Limb (tissue), 2 donors: ENCODE results near the gene KLK13.

Experiments used
- DNase-seq, 2 donors: peaks; one replicate each; pipeline ENCODE4 v3.0.0-alpha.2; 2016; ENCODE audit errors: extremely low spot score in 2 of 2

The KLK13 gene

GRCh38 chr19:51019544-51019925 lies 45.4 kb downstream of the KLK13 start, which contains the start of gene KLK10:
Gene KLK10, minus strand, starts transcription at chr19:51019709. Its CDS starts 579 bp downstream, at chr19:51019130.
- DNase-seq = no peak

- DNase-seq = no peak
These were observed 45.9 kb downstream of the KLK13 start for GRCh38 chr19:51018745-51019543.

GRCh38 chr19:51016798-51017683 lies 47.9 kb downstream of the KLK13 start:
- DNase-seq = peak in 1 of 2 donors; percentile 56

GRCh38 chr19:51015691-51016267 lies 49.1 kb downstream of the KLK13 start:
- DNase-seq = no peak

- DNase-seq = no peak
These were observed 50.6 kb downstream of the KLK13 start for GRCh38 chr19:51014242-51014641.

GRCh38 chr19:51012661-51013190 lies 52.2 kb downstream of the KLK13 start:
- no peak for DNase-seq

GRCh38 chr19:51010066-51010795 lies 54.7 kb downstream of the KLK13 start:
- DNase-seq = no peak

- no peak for DNase-seq
These were observed 55.6 kb downstream of the KLK13 start for GRCh38 chr19:51009061-51009891.

- no peak for DNase-seq
These were observed 57.4 kb downstream of the KLK13 start for GRCh38 chr19:51007488-51007887.

GRCh38 chr19:51006406-51006805 lies 58.5 kb downstream of the KLK13 start:
- DNase-seq = no peak
